GM10847 (cell line): Measurements from ENCODE around the gene TBCEL.

Experiments
- POLR2A ChIP-seq: IDR thresholded peaks from 2 replicates; pipeline ENCODE4 v1.6.1; 2011; ENCODE audit not compliant: insufficient read length; ENCODE audit errors: extremely low read depth

TBCEL gene

DNA sequence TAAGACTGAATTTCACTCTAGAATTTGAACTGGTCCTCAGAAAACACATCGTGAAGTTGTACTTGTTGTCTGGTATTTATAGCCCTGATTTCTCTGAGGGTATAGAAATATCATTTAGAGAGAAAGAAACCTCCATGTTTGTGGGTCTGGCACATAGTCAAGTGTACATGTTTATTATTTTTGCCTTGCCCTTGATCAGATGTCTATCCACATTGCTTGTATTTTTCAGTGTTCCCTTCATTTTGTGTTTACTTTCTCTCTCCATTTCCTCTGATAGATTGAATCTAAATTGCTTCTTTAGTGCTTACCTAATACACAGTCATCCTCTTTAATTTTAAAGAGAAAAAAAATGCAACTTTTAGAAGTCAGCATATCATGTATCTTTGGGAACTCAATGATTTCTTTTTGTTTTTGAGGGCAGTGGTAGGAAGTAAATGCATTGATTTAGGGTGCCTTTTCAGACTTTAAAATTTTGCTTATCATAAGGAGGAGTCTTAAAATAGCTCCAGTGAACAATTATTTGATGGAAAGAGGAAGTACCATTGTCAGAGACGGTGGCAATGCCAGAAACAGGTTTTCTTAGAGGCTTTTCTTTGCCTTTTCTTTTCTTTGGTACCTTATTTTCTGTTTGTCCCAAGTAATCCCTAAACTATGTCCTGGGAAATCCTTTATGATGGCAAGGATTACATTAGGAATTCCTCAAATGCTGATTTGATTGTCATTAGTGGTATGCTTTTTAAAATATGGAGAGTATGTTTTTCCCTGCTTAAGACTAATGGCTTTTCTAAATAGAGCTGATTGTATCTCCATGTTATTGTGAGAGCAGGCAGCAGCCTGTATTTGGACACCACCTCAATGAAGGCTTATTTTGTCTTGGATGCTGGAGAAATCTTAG lies 47.3 kb downstream of the TBCEL start:
- TF ChIP-seq POLR2A: no peak

GRCh38 chr11:121071846-121072450 lies 48.0 kb downstream of the TBCEL start:
- TF ChIP-seq POLR2A: no peak

DNA sequence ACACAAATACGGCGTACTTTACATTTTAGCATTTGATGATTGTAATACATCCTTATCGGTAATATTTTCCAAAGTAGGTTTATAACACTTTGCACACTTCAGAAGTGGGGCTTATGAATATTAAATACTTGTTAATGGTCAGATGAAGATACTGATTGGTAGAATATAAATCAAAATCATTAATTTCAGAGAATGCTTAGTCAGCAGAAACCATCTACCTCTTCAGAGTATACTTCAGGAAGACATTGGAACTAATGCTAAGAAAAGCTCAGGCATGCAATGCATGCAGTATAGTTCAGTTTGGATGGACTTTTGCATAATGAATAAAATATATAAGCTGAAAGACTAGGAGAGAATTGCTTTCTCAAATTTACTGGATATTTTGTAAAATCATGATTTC lies 57.4 kb downstream of the TBCEL start:
- no peak for TF ChIP-seq POLR2A

DNA sequence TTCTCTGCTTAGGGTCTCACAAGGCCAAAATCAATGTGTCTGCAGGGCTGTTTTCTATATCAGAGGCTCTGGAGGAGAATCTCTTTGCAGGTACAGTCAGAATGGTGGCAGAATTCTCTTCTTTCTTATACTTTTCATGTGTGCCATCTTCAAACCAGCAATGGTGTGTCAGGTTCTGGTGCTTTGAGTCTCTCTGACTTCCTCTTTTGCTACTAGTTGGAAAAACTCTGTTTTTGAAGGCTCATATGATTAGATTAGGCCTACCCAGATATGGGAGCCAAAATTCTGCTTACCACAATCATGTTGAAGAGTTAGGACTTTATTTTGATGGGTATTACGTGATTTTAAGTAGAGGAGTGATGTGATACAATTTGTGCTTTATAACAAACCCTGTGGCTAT lies 58.3 kb downstream of the TBCEL start:
- no peak for TF ChIP-seq POLR2A

DNA sequence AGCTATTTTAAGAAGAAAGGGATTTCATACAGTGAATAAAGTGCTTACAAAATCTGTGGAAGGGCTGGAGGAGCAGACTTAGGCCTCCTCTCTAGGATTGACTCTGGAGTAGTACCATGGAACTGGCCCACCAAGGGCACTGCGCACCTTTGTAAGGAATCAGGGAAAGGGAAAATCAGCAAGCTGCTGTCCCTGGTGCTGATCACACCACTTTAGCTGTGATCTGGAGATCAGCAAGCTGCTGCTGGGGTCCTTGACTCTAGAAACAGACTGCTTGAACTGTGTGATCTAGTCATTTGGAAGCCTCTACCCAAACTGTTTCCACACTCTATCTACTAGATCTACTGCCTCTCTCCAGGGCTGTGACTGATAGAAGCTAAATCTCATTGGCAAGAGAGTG lies 58.8 kb downstream of the TBCEL start:
- no peak for TF ChIP-seq POLR2A

DNA sequence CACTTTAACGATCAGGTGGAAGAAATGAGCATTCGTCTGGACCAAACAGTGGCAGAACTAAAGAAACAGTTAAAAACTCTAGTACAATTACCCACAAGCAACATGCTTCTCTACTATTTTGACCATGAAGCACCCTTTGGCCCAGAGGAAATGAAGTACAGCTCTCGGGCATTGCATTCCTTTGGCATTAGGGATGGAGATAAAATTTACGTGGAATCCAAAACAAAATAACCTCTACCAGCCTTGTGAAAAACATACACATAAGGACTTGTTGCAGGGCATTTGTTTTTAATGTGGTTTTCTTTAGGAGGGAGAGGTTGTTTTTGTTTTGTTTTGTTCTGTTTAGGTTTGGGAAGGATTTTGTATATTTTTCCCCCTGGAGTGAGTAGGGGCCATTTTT lies 63.0 kb downstream of the TBCEL start:
- TF ChIP-seq POLR2A: no peak

DNA sequence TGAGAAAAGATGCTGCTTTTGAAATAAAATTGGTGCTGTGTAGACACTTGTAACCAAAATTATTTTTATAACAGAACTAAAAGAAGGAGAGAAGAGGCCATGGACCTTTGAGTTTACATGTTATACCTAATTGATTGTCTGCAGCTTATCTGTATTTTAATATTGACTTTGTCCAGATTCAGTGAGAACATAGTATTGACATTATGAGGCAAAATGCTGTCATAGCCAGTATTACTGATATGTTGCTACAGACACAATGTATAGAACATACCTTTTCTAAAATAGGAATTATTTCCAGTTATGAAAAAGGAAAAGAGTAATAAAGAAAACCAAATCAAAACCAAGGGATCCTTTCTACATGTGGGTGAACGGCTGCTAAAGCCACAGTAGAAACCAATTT lies 65.7 kb downstream of the TBCEL start:
- TF ChIP-seq POLR2A: no peak

DNA sequence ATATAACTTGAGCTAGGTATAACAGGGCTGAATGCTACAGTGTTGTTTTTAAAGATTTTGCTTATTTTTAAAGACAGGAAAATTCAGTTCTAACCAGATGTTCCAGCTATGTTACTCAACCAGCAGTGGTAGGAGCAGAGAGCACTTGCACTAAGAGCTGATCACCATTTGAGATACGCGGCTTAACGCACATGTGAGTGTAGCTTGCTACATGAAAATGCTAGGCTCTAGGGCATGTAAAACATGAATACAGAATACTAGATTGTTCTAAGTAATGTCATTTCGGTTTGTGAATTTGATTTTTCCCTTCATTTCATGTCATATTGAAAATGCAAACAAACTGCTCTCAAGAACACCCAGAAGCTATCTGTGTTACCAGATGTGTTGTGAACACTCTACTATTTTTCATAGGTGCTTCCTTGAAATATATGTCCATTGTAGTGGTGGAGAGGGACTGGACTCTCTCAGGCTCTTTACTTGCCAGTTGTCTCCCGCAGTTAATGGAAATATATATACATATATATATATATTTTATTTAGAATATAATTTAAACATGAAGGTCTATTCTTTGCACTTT lies 66.3 kb downstream of the TBCEL start:
- no peak for TF ChIP-seq POLR2A

DNA sequence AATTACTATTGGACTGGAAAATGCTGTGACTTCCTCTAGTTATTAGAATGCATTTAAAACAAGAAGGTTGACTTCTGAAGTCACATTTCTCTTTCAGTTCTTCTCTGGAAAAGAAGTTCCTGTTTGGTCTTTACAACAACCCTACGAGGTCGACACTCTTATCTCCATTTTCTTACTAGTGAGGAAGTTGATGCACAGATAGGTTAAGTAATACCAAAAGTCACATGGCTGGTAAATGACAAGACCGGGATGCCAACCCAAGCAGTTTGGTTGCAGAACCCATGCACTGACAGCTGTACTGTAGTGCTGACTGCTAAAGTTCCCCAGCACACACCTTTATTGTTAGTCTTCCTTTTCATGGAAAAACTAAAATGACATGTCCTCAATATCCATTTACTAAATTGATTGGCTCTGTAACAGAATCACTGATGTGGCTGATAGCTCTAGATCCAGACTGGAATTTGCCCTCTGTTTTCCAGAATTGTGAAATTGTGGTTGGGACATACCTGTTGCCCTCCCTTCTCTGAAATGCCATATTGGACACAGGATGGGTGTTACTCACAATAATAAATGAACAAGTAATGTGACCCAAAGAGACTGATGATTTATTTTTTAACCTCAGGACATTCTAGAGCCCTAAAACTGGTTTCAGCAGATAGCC lies 67.7 kb downstream of the TBCEL start:
- no peak for TF ChIP-seq POLR2A

GRCh38 chr11:121095561-121095960 lies 71.7 kb downstream of the TBCEL start:
- no peak for TF ChIP-seq POLR2A

GRCh38 chr11:121099364-121099763 lies 75.5 kb downstream of the TBCEL start:
- no peak for TF ChIP-seq POLR2A

DNA sequence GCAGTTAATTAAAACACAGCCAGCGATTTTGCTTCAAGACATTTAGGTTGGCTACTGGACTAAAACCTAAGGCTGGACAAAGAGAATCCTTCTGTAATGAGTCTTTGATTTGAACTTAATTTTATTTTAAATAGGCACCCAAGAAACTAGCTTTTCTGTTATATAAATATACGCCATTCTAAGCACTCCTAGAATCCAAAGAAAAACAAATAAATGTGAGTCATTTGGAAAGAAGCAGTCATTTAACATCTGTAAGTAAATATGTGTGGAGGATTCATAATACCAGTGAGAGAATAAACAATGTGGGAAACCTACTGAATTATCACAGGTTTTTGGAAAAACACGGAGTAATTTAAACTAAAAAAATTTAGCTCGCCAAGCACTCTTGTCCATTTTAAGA lies 76.0 kb downstream of the TBCEL start:
- TF ChIP-seq POLR2A: no peak

DNA sequence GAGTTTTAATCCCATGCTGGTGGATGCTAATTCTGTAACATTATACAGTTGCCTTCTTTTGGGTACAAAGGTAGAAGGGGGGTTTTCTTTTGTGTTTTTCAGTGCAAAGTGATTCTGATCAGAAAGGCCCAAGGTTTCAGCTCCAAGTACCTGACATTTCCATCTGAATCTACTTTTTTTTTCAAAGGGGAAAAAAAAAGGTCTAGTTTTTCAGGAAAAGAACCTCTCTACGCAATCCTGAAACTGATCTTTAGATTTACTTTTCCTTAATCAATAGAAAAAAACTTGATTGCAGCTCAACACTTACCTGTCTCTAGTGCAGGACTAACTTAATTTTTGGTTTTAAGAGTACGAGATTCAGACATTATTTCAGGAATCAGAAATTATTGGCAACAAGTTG lies 77.0 kb downstream of the TBCEL start, which contains the start of gene TECTA:
Gene TECTA (plus strand): TSS at position 301 of the 400 bp plus-strand sequence. CDS start 1,423 bp downstream, outside the sequence.
- TF ChIP-seq POLR2A: no peak

GRCh38 chr11:121104312-121104762 lies 80.4 kb downstream of the TBCEL start:
- no peak for TF ChIP-seq POLR2A

GRCh38 chr11:121105063-121105480 lies 81.2 kb downstream of the TBCEL start:
- no peak for TF ChIP-seq POLR2A
